Peyer's patch (tissue), 4 donors: ENCODE measurements around the gene DAAM1.

ENCODE experiments used
- CTCF ChIP-seq, 6 experiments: fragments of 450-650 bp in 4 of 6; fragments of 200-600 bp in 2 of 6; sonication (generic) in 1 of 6; IDR thresholded peaks; one replicate each; pipeline ENCODE4 v1.5.1; 2017 to 2019; ENCODE audit warnings: antibody characterized with exemption in 6 of 6, mild to moderate bottlenecking in 3 of 6, moderate library complexity in 1 of 6
- POLR2A ChIP-seq, 2 donors: fragments of 450-650 bp; IDR thresholded peaks; one replicate each; pipeline ENCODE4 v1.5.1; 2017; ENCODE audit warnings: antibody characterized with exemption in 2 of 2, mild to moderate bottlenecking in 2 of 2, moderate library complexity in 2 of 2

GRCh38 chr14:59278111-59278510 is 89.6 kb downstream of the DAAM1 start:
- TF ChIP-seq CTCF (IDR thresholded peaks at IDR 0.05) (no peak), POLR2A (IDR thresholded peaks at IDR 0.05) (no peak)
